Adipocyte (in vitro differentiated cells): ENCODE measurements around the gene SIL1.

Experiments used
- DNase-seq: peaks from one replicate; pipeline ENCODE4 v3.0.0-alpha.2; 2015; ENCODE audit warnings: low read depth
- H3K27me3 ChIP-seq: replicated peaks from 2 replicates; pipeline ENCODE4 v1.7.0; 2013; ENCODE audit warnings: mild to moderate bottlenecking, low read length, moderate library complexity; ENCODE audit not compliant: control insufficient read depth, insufficient read depth
- H3K36me3 ChIP-seq: 2 replicates; pipeline ENCODE4 v1.7.0; 2013; ENCODE audit warnings: low read length, mild to moderate bottlenecking, moderate library complexity; ENCODE audit not compliant: control insufficient read depth, insufficient read depth, severe bottlenecking
- H3K4me1 ChIP-seq: 2 replicates; pipeline ENCODE4 v1.7.0; 2013; ENCODE audit warnings: mild to moderate bottlenecking, low read length, moderate library complexity; ENCODE audit not compliant: control insufficient read depth, insufficient read depth
- H3K4me3 ChIP-seq: 2 replicates; pipeline ENCODE4 v1.7.0; 2013; ENCODE audit warnings: mild to moderate bottlenecking, low read length, moderate library complexity
- H3K9ac ChIP-seq: 2 replicates; pipeline ENCODE4 v1.7.0; 2013; ENCODE audit warnings: mild to moderate bottlenecking, low read length, moderate library complexity
- H3K9me3 ChIP-seq: 2 replicates; pipeline ENCODE4 v1.7.0; 2013; ENCODE audit warnings: mild to moderate bottlenecking, low read length, moderate library complexity; ENCODE audit not compliant: control insufficient read depth

SIL1 gene

GRCh38 chr5:138961221-138961620, 236.9 kb downstream of the SIL1 start:
- Histone ChIP-seq H3K36me3 (no peaks in the 10 kb centered on the region), H3K4me1 (peaks cover 8% of the 10 kb centered on the region)
- no peak for DNase-seq

GRCh38 chr5:138960145-138960692, 237.9 kb downstream of the SIL1 start:
- Histone ChIP-seq H3K9me3 (no peaks in the 10 kb centered on the region), H3K4me3 (no peak overlapping the region), H3K9ac (no peak overlapping the region), H3K27me3 (no peaks in the 10 kb centered on the region), H3K4me1 (peaks cover 16% of the 10 kb centered on the region), H3K36me3 (no peaks in the 10 kb centered on the region)
- no peak for DNase-seq

More at GRCh38 chr5:138961221-138961620, 236.9 kb downstream of the SIL1 start:
- H3K9me3 ChIP-seq = no peaks in the 10 kb centered on the region
- H3K27me3 ChIP-seq = no peaks in the 10 kb centered on the region
- H3K4me3 ChIP-seq = no peak overlapping the region
- no peak overlapping the region for H3K9ac ChIP-seq

- no peak for DNase-seq
- Histone ChIP-seq H3K4me3 (no peak overlapping the region), H3K9ac (no peak overlapping the region), H3K27me3 (no peaks in the 10 kb centered on the region), H3K4me1 (peaks cover 35% of the 10 kb centered on the region), H3K9me3 (no peaks in the 10 kb centered on the region), H3K36me3 (no peaks in the 10 kb centered on the region)
Measured at GRCh38 chr5:138956801-138957200, 241.4 kb downstream of the SIL1 start.

- Histone ChIP-seq H3K9ac (peak overlapping the region; percentile 47), H3K9me3 (no peaks in the 10 kb centered on the region), H3K4me1 (peaks cover 35% of the 10 kb centered on the region), H3K4me3 (no peak overlapping the region), H3K27me3 (no peaks in the 10 kb centered on the region), H3K36me3 (no peaks in the 10 kb centered on the region)
- DNase-seq = no peak
Measured at GRCh38 chr5:138955671-138956295, 242.4 kb downstream of the SIL1 start.

GRCh38 chr5:138955013-138955660, 243.0 kb downstream of the SIL1 start:
- Histone ChIP-seq H3K27me3 (no peaks in the 10 kb centered on the region), H3K4me3 (no peak overlapping the region), H3K36me3 (no peaks in the 10 kb centered on the region), H3K4me1 (peaks cover 35% of the 10 kb centered on the region), H3K9me3 (no peaks in the 10 kb centered on the region), H3K9ac (peak overlapping the region; percentile 47)
- DNase-seq = no peak

- no peak for DNase-seq
- Histone ChIP-seq H3K4me3 (no peak overlapping the region), H3K9ac (no peak overlapping the region), H3K27me3 (no peaks in the 10 kb centered on the region), H3K9me3 (no peaks in the 10 kb centered on the region), H3K4me1 (peaks cover 35% of the 10 kb centered on the region), H3K36me3 (no peaks in the 10 kb centered on the region)
Measured at GRCh38 chr5:138954257-138955012, 243.7 kb downstream of the SIL1 start.

- Histone ChIP-seq H3K27me3 (no peaks in the 10 kb centered on the region), H3K9me3 (no peaks in the 10 kb centered on the region), H3K9ac (peak overlapping the region; percentile 25), H3K36me3 (no peaks in the 10 kb centered on the region), H3K4me1 (peaks cover 35% of the 10 kb centered on the region), H3K4me3 (no peak overlapping the region)
- peak; percentile 33 for DNase-seq
Measured at GRCh38 chr5:138953387-138954256, 244.5 kb downstream of the SIL1 start.

GRCh38 chr5:138952962-138953361, 245.2 kb downstream of the SIL1 start:
- peak overlapping the region; percentile 25 for H3K9ac ChIP-seq
- H3K4me3 ChIP-seq = no peak overlapping the region
- no peaks in the 10 kb centered on the region for H3K9me3 ChIP-seq
- H3K36me3 ChIP-seq = no peaks in the 10 kb centered on the region
- no peaks in the 10 kb centered on the region for H3K27me3 ChIP-seq
- no peak for DNase-seq
- H3K4me1 ChIP-seq = peaks cover 35% of the 10 kb centered on the region

GRCh38 chr5:138951986-138952735, 246.0 kb downstream of the SIL1 start:
- H3K9me3 ChIP-seq = no peaks in the 10 kb centered on the region
- H3K27me3 ChIP-seq = no peaks in the 10 kb centered on the region
- H3K4me3 ChIP-seq = no peak overlapping the region
- H3K4me1 ChIP-seq = peaks cover 35% of the 10 kb centered on the region
- H3K36me3 ChIP-seq = peaks cover 2% of the 10 kb centered on the region
- DNase-seq = no peak
- no peak overlapping the region for H3K9ac ChIP-seq
